GM12892 (cell line): ENCODE measurements around the gene FGF4.

Experiments
- POLR2A ChIP-seq: IDR thresholded peaks from 2 replicates; pipeline ENCODE4 v1.6.1; 2011; ENCODE audit warnings: low read depth, low read length, control low read depth
- POLR2AphosphoS5 ChIP-seq: IDR thresholded peaks from 2 replicates; pipeline ENCODE4 v1.6.1; 2011; ENCODE audit warnings: low read depth, low read length, control low read depth
- TAF1 ChIP-seq: IDR thresholded peaks from 2 replicates; pipeline ENCODE4 v1.6.1; 2011; ENCODE audit warnings: low read depth, mild to moderate bottlenecking, control low read depth, low read length, borderline replicate concordance

DNA sequence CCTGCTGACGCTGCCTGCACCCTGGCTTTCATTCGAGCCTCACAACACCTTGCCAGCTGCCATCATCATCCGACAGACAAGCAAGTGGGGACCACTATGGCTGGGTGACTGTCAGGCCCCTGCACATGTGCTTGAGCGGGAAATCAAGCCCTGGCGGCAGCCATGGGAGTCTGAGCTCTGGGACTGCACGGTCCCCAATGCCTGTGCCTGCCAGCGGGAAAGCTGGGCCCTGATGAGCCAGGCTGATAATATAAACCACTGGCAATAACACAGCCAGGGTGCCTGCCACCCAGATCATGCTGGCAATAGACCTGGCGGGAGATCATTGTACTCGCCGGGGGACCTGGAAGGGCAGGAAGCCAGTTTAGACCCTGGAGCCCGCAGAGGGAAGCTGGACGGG lies 41.5 kb upstream of the FGF4 start:
- no peak for TF ChIP-seq POLR2A
- no peak for TF ChIP-seq POLR2AphosphoS5
- no peak for TF ChIP-seq TAF1
